IMR-90 (cell line): ENCODE data around the gene NKAIN2.

Experiments
- MAFK ChIP-seq: IDR thresholded peaks from 2 replicates; pipeline ENCODE4 v1.6.1; 2012; ENCODE audit warnings: low read depth, low read length, improper control_type of control experiment
- POLR2A ChIP-seq: IDR thresholded peaks from 2 replicates; pipeline ENCODE4 v1.6.1; 2012; ENCODE audit warnings: mild to moderate bottlenecking, low read depth, low read length
- RFX5 ChIP-seq: IDR thresholded peaks from 2 replicates; pipeline ENCODE4 v1.8.0; 2012; ENCODE audit warnings: low read depth, mild to moderate bottlenecking, low read length, moderate library complexity
- TF ChIP-seq, protein P1 (sequence below): conservative IDR thresholded peaks from 2 replicates; pipeline ENCODE4 v1.5.1; 2012; ENCODE audit warnings: mild to moderate bottlenecking, low read depth, low read length, improper control_type of control experiment

DNA sequence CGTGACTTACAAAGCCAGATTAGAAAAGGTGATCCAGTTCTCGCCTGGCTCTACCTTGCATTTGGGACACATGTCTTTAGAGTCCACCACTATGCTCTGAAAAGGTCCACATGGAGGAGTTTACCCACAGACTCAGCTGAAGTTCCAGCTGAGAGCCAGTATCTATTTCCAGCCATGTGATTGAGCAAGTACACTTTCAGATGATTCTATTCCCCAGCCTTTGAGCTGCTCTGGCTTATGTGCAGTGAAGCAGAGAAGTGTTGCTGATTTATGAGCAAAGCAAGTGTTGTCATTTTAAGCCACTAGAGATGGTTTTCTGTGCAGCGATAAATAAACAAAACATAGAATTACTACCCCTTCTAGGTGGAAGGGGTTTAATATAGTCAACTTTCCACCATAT lies 637.8 kb downstream of the NKAIN2 start:
- TF ChIP-seq, protein P1, sequence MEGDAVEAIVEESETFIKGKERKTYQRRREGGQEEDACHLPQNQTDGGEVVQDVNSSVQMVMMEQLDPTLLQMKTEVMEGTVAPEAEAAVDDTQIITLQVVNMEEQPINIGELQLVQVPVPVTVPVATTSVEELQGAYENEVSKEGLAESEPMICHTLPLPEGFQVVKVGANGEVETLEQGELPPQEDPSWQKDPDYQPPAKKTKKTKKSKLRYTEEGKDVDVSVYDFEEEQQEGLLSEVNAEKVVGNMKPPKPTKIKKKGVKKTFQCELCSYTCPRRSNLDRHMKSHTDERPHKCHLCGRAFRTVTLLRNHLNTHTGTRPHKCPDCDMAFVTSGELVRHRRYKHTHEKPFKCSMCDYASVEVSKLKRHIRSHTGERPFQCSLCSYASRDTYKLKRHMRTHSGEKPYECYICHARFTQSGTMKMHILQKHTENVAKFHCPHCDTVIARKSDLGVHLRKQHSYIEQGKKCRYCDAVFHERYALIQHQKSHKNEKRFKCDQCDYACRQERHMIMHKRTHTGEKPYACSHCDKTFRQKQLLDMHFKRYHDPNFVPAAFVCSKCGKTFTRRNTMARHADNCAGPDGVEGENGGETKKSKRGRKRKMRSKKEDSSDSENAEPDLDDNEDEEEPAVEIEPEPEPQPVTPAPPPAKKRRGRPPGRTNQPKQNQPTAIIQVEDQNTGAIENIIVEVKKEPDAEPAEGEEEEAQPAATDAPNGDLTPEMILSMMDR = no peak
- TF ChIP-seq MAFK (no peak), POLR2A (no peak), RFX5 (no peak)
